HG03442 (cell line): Measurements from ENCODE around the gene TM4SF4.
A peak's percentile ranks its signal among the peaks of the same experiment; 100 is the strongest.

Source experiments
- ATAC-seq: cut with Tn5 transposase; IDR thresholded peaks from one replicate; pipeline ENCODE4 v1.9.1; 2021; ENCODE audit warnings: mild to moderate bottlenecking, moderate library complexity; ENCODE audit not compliant: unreplicated experiment

TM4SF4 gene

DNA sequence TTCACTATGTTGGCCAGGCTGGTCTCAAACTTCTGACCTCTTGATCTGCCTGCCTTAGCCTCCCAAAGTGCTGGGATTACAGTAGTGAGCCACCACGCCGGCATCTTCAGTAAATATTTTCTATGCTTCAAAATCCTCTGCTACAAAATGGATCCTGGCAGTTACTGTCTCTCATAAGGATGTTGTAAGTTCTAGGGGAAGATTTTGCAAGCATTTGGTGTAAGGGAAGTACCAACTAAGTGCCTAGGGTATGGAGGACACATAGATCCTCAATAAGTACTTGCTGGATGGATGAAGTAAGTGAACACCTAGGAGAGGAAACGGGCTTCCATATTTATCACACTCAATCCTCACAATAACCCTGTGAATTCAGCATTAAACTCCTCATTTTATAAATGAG lies 6.6 kb downstream of the TM4SF4 start:
- ATAC-seq, result no peak

GRCh38 chr3:149481491-149481890 lies 7.0 kb downstream of the TM4SF4 start:
- ATAC-seq, result no peak

- no peak for ATAC-seq
These were observed 12.2 kb downstream of the TM4SF4 start for GRCh38 chr3:149486726-149487125.

DNA sequence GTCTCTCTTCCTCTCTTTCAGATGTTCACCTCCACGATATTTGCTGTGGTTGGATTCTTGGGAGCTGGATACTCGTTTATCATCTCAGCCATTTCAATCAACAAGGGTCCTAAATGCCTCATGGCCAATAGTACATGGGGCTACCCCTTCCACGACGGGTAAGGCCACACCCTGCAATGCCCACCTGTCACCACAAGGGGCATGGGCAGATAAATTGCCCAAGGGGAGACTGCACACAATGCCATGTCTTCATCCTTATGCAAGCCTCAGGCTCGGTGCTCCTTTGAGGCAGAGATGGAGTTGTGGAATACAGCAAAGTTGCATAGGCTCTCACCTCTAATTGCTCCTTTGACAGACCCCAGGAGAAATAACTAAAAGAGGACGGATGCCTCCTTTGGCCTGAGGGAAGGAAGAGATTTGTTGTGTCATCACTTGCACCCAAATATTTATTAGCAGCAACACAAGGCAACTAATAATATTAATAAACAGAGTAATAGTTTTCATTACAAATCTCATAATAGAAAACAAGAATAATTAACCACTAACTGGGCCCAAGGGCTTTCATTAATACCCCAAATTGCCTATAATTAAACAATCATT lies 13.2 kb downstream of the TM4SF4 start:
- peak; percentile 83 for ATAC-seq

GRCh38 chr3:149489060-149489690 lies 14.7 kb downstream of the TM4SF4 start:
- no peak for ATAC-seq

DNA sequence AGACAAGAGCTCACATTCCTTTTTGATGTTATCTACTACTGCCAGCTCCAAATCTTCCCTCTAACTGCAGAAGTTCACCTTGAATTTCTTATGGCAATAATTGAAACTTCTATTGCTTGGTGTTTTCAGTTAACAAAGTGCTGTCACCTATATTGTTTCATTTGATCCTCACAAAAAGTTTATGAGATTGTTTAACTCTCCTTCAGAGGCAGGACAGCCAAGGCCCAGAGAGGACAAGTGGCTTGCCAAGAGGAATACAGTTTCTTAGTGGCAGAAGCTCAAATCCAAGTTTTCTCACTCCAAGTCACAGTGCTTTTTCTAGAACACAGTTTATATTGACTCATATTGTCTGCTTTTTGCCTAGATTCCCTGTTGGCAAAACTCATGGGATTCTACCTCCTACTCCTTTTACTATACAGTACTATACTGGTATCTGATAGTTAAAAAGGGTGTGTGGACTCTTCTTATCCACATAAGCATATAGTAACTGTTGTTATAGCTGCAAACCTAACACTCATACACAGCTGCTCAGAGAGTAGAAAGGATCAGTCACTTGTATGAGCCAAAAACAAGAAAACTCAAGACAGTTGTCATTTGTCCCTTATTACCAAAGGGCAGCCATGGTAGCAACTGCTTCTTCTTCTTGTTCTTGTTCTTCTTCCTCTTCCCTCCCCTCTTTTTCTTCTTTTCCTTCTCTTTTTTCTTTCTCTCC lies 15.9 kb downstream of the TM4SF4 start:
- no peak for ATAC-seq

GRCh38 chr3:149493315-149494021 lies 19.0 kb downstream of the TM4SF4 start:
- ATAC-seq, result no peak

- peak; percentile 45 for ATAC-seq
These were observed 19.7 kb downstream of the TM4SF4 start for GRCh38 chr3:149494022-149494758.

DNA sequence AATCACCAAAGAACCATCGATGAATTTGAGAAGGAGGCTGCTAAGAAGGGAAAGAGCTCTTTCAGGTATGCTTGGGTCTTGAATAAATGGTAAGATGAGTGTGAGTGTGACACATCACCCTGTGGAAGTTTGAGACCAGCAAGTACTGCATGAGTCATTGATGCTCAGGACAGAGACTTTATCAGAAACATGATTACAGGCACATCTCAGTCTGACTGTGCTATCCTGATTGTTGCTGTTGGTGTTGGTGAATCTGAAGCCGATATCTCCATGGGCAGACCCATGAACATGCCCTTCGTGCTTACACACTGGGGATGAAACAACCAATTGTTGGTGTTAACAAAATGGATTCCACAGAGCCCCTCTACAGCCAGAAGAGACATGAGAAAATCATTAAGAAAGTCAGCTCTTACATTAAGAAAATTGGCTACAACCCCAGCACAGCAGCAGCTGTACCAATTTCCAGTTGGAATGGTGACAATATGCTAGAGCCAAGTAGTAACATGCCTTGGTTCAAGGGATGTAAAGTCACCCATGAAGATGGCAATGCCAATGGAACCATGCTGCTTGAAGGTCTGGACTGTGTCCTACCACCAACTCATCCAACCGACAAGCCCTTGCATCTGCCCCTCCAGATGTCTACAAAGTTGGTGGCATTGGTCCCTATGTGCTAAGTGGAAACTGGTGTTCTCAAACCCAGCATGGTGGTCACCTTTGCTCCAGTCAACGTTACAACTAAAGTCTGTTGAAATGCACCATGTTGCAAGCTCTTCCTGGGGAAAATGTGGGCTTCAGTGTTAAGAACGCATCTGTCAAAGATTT lies 20.5 kb downstream of the TM4SF4 start:
- no peak for ATAC-seq

- ATAC-seq, result no peak
These were observed 21.2 kb downstream of the TM4SF4 start for GRCh38 chr3:149495581-149496125.

- no peak for ATAC-seq
These were observed 22.4 kb downstream of the TM4SF4 start for GRCh38 chr3:149496891-149497290.

GRCh38 chr3:149497966-149498670 lies 23.6 kb downstream of the TM4SF4 start:
- no peak for ATAC-seq

- no peak for ATAC-seq
These were observed 27.0 kb downstream of the TM4SF4 start for GRCh38 chr3:149501524-149501923.

GRCh38 chr3:149502438-149502837 lies 27.9 kb downstream of the TM4SF4 start:
- ATAC-seq, result no peak

DNA sequence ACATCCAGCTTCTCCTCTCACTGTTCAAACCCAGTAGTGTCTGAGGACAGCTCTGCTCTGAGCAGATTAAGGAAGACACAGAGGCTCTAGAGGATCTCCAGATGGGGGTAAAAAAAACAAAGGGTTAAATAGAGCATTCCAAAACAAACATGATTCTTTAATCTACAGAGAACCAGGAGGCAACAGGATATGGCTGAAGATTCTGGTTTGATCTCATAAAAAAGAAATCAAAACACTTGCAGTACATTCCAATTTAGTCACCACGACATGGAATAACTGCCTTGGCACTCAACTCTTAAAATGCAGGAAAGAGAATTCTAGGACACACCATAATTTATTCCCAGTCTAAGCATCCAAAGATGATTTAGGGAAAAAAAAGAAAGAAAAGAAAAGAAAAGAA lies 32.0 kb downstream of the TM4SF4 start:
- no peak for ATAC-seq

DNA sequence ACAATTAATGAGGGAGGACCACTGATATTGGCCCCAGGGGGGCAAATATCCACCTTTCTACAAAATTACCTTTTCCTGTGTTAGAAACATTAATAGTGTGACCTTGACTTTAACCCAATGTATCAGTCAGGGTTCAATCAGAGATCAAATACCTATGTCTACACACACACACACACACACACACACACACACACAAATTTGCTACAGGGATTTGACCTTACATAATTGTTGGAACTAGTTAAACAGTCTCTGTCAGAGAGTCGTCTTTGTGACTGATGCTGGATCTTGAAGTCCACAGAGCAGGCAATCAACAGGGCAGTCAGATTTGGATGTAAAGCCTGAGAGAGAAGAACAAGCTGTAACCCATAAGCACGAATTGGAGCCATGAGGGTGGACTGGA lies 32.5 kb downstream of the TM4SF4 start:
- no peak for ATAC-seq

GRCh38 chr3:149507491-149508324 lies 33.2 kb downstream of the TM4SF4 start:
- peak; percentile 48 for ATAC-seq

GRCh38 chr3:149509526-149509925 lies 35.0 kb downstream of the TM4SF4 start:
- ATAC-seq, result no peak
